ENCODE data around the gene SH3GL2. TPM values are rescaled to one million over a fixed set of nuclear protein-coding genes. Genes with fewer than 3 reads are reported as not detected.

Gene SH3GL2
- total RNA-seq, 2 donors from 2014 or later, result 1.5 to 8.2 TPM

DNA sequence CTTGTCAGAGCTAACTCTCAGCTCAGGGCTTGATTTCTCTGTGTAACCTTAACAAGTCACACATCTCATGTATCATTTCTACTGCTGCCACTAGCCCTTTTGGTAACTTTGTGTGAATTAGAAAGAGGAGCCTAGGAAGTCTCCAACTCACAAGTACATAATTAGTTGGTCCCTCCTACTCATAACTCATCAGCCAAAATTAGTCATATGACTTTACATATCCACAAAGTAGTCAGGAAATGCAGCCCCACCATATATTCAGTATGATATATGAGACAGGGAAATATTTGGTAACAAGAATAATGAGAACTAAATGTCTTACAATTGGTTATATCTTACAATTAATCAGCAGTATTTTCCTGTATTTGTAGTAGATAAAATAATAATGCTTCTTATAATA is 250.2 kb downstream of the SH3GL2 start:
- no peak for DNase-seq (ENCODE audit: low spot score)
- Histone ChIP-seq H3K27me3 (replicated peaks; ENCODE audit: insufficient read depth) (no peaks in the 10 kb centered on the region), H3K4me3 (no peak overlapping the region), H3K36me3 (no peaks in the 10 kb centered on the region), H3K9me3 (no peaks in the 10 kb centered on the region), H3K4me1 (replicated peaks) (no peaks in the 10 kb centered on the region), H3K27ac (no peak overlapping the region)
- TF ChIP-seq POLR2AphosphoS5 (IDR thresholded peaks at IDR 0.05), result no peak
- TF ChIP-seq, protein P1, sequence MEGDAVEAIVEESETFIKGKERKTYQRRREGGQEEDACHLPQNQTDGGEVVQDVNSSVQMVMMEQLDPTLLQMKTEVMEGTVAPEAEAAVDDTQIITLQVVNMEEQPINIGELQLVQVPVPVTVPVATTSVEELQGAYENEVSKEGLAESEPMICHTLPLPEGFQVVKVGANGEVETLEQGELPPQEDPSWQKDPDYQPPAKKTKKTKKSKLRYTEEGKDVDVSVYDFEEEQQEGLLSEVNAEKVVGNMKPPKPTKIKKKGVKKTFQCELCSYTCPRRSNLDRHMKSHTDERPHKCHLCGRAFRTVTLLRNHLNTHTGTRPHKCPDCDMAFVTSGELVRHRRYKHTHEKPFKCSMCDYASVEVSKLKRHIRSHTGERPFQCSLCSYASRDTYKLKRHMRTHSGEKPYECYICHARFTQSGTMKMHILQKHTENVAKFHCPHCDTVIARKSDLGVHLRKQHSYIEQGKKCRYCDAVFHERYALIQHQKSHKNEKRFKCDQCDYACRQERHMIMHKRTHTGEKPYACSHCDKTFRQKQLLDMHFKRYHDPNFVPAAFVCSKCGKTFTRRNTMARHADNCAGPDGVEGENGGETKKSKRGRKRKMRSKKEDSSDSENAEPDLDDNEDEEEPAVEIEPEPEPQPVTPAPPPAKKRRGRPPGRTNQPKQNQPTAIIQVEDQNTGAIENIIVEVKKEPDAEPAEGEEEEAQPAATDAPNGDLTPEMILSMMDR (IDR thresholded peaks at IDR 0.05), result no peak
- intact Hi-C loops (cut with DNase I), result no loop called here

DNA sequence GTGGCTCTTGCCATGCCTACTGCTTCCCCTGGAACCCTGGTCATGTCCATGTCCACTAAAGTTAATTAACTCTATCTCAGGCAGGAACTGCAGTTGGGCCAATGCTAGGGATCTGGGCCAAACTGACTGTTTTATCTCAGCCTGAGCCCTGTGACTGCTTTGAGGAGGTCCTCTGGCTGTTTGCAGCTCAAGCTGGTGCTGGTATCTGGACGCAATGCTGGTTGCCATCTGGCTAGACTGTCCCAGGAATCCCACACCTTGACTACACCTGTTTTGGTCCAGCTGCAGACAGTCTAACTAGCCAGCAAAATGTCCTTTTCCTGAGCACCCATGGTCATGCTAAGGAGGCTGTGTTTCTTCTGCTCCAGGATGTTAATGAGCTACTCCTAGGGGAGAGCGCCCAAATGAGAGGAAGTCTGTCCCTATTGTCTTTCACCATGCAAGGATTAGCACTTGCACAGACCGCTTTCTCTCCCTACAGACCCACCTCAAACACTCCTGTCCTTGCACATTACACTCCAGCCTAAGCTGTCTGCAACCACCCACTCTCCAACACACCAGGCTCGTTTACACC is 251.0 kb downstream of the SH3GL2 start:
- no peaks in the 10 kb centered on the region for H3K4me1 ChIP-seq (replicated peaks)
- no peak overlapping the region for H3K4me3 ChIP-seq
- H3K27me3 ChIP-seq (replicated peaks; ENCODE audit: insufficient read depth), result no peaks in the 10 kb centered on the region
- WGBS, result 81% methylated on average over 4 of the region's 4 CpGs
- DNase-seq (ENCODE audit: low spot score), result no peak
- no peaks in the 10 kb centered on the region for H3K36me3 ChIP-seq
- TF ChIP-seq POLR2A (IDR thresholded peaks at IDR 0.05) (no peak), POLR2AphosphoS5 (IDR thresholded peaks at IDR 0.05) (no peak)
- TF ChIP-seq, protein P1 (IDR thresholded peaks at IDR 0.05), result no peak
- no peak overlapping the region for H3K27ac ChIP-seq
- intact Hi-C loops (cut with DNase I), result no loop called here
- no peaks in the 10 kb centered on the region for H3K9me3 ChIP-seq

DNA sequence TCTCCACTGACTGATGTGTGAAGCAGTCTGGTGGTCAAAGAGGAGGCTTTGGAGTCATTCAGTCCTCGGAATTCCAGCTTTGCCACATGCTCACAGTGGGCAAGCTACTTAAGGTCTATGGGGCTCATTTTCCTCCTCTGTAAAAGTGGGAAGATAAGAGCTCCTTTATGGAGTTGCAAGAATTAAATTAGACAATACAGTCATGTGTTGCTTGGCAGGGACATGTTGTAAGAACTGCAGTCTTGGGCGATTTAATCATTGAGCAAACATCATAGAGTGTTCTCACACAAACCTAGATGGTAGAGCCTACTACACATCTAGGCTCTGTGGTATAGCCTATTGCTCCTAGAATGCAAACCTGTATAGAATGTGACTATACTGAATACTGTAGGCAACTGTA is 253.9 kb downstream of the SH3GL2 start:
- H3K27ac ChIP-seq, result no peak overlapping the region
- no peaks in the 10 kb centered on the region for H3K4me1 ChIP-seq (replicated peaks)
- H3K36me3 ChIP-seq, result no peaks in the 10 kb centered on the region
- intact Hi-C loops (cut with DNase I), result no loop called here
- TF ChIP-seq POLR2A (IDR thresholded peaks at IDR 0.05) (no peak), POLR2AphosphoS5 (IDR thresholded peaks at IDR 0.05) (no peak)
- TF ChIP-seq, protein P1 (IDR thresholded peaks at IDR 0.05), result no peak
- H3K9me3 ChIP-seq, result no peaks in the 10 kb centered on the region
- no peak for DNase-seq (ENCODE audit: low spot score)
- H3K27me3 ChIP-seq (replicated peaks; ENCODE audit: insufficient read depth), result no peaks in the 10 kb centered on the region
- H3K4me3 ChIP-seq, result no peak overlapping the region
- WGBS, result 44% methylated on average over 2 of the region's 2 CpGs

DNA sequence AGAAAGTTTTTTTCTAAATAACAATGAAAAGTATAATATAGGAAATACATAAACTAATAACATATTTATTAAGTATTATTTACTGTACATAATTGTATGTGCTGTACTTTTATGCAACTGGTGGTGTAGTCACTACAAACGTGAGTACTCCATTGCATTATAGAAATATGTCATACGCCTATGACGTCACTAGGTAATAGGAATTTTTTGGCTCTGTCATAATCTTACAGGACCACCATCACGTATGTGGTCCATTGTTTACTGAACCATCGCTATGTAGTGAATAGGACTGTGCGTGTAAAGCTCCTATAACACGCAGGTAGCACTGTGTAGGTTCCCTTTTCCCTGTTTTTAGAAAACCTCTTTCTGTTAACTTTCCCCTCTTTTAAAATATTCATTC is 255.0 kb downstream of the SH3GL2 start:
- no peaks in the 10 kb centered on the region for H3K9me3 ChIP-seq
- no peak for DNase-seq (ENCODE audit: low spot score)
- no peak overlapping the region for H3K27ac ChIP-seq
- H3K4me3 ChIP-seq, result no peak overlapping the region
- WGBS, result 86% methylated on average over 7 of the region's 7 CpGs
- no peaks in the 10 kb centered on the region for H3K4me1 ChIP-seq (replicated peaks)
- H3K27me3 ChIP-seq (replicated peaks; ENCODE audit: insufficient read depth), result no peaks in the 10 kb centered on the region
- no peaks in the 10 kb centered on the region for H3K36me3 ChIP-seq
- intact Hi-C loops (cut with DNase I), result no loop called here
- TF ChIP-seq, protein P1 (IDR thresholded peaks at IDR 0.05), result no peak
- TF ChIP-seq POLR2A (IDR thresholded peaks at IDR 0.05), result no peak
- no peak for TF ChIP-seq POLR2AphosphoS5 (IDR thresholded peaks at IDR 0.05)

DNA sequence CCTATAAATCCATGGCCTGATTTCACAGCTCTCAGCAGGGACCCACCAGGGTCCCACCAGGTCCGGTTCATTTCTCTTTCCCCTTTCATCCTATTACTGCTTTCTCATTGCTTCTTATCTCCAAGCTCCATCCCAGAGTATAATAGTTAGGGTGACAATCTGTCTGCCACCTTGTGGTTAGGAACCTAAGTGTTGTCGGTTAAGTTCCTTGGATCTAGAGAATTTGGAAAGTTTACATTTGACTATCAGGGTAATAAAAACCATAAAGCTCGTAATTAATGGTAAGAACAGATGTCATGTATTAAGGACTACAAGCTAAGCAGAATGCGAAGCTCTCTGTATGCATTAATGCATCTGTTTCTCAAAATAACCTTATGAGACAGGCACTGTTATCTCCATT is 259.1 kb downstream of the SH3GL2 start:
- Histone ChIP-seq H3K27ac (no peak overlapping the region), H3K27me3 (replicated peaks; ENCODE audit: insufficient read depth) (no peaks in the 10 kb centered on the region), H3K9me3 (no peaks in the 10 kb centered on the region), H3K4me1 (replicated peaks) (no peaks in the 10 kb centered on the region), H3K36me3 (no peaks in the 10 kb centered on the region), H3K4me3 (no peak overlapping the region)
- intact Hi-C loops (cut with DNase I), result no loop called here
- DNase-seq (ENCODE audit: low spot score), result no peak
- 65% methylated on average over 4 of the region's 4 CpGs for WGBS
- no peak for TF ChIP-seq POLR2A (IDR thresholded peaks at IDR 0.05)
- TF ChIP-seq, protein P1 (IDR thresholded peaks at IDR 0.05), result no peak
- no peak for TF ChIP-seq POLR2AphosphoS5 (IDR thresholded peaks at IDR 0.05)
